ENCODE results near the gene AUTS2. TPM values are rescaled to one million over a fixed set of nuclear protein-coding genes. Genes with fewer than 3 reads are reported as not detected.

Gene AUTS2
- total and polyA plus RNA-seq, 9 of the 15 experiments (the other 6 are each of a cell fraction or from before 2014, with no cell fraction given), result 0.58 TPM; not detected in 8

- TF ChIP-seq ZNF639 (CRISPR knock-in tag; conservative IDR thresholded peaks at IDR 0.05 in 1 of 2, IDR thresholded peaks at IDR 0.05 in 1 of 2), result no peak
Measured at GRCh38 chr7:69772718-69773436, 174.6 kb downstream of the AUTS2 start (continued).

- FAIRE-seq (no peak), ATAC-seq (no peak), DNase-seq (ENCODE audit: extremely low read depth in 1 of 4, low spot score in 3 of 4) (no peak)
- Histone ChIP-seq H3K9me3 (replicated peaks; ENCODE audit: control insufficient read depth, insufficient read depth, low read depth, low read length) (no peaks in the 10 kb centered on the region), H3K27ac (ENCODE audit: extremely low read depth, low read depth, low read length) (no peak overlapping the region), H3K79me2 (ENCODE audit: control insufficient read depth, insufficient read depth, low read length) (no peaks in the 10 kb centered on the region), H3K4me1 (replicated peaks in 1 of 2; ENCODE audit: control insufficient read depth in 2 of 2, insufficient read depth in 2 of 2, low read length in 2 of 2) (no peaks in the 10 kb centered on the region), H4K20me1 (replicated peaks; ENCODE audit: control insufficient read depth, insufficient read depth, low read length) (no peaks in the 10 kb centered on the region), H2AFZ (ENCODE audit: low read depth, low read length) (no peak overlapping the region), H3K36me3 (ENCODE audit: control insufficient read depth, insufficient read depth, low read length) (no peaks in the 10 kb centered on the region), H3K27me3 (ENCODE audit: control insufficient read depth in 2 of 2, insufficient read depth in 2 of 2, low read length in 2 of 2) (peaks cover 0 to 5% of the 10 kb centered on the region in 2 experiments; a peak in 2 of 5 replicates), H3K4me3 (no peak overlapping the region), H3K9ac (ENCODE audit: insufficient read depth in 1 of 2, low read depth in 2 of 2, low read length in 2 of 2) (no peak overlapping the region), H3K9me1 (ENCODE audit: control insufficient read depth, insufficient read depth, low read length) (no peaks in the 10 kb centered on the region), H3K4me2 (ENCODE audit: insufficient read depth, low read length) (no peak overlapping the region)
- in situ Hi-C loops (cut with MboI) (no loop called here), intact Hi-C loops (cut with micrococcal nuclease) (no loop called here)
- CTCF ChIA-PET (ENCODE audit: low intra/inter-chr PET ratio), result no interaction called here
- 2% methylated on average over 9 of the region's 9 CpGs for WGBS (ENCODE audit: insufficient coverage, low coverage, missing lambda C conversion rate)
- POLR2A ChIA-PET, result interaction anchor here (0.6 kb wide), 1 partner anchor 15 kb away, joined by 5 read pairs; no protein-coding TSS in a partner anchor
- BruUV-seq (replicated peaks), result no TSS peak
- TF ChIP-seq ZNF76 (CRISPR knock-in tag; IDR thresholded peaks at IDR 0.05; ENCODE audit: borderline replicate concordance), result no peak
- TF ChIP-seq NFXL1 (CRISPR knock-in tag; IDR thresholded peaks at IDR 0.05), result no peak
- no peak for TF ChIP-seq PTRF (tag; IDR thresholded peaks at IDR 0.05)
- TF ChIP-seq RCOR1 (IDR thresholded peaks at IDR 0.05; ENCODE audit: borderline replicate concordance in 1 of 2, low read depth in 2 of 2, low read length in 2 of 2), result no peak
- TF ChIP-seq ZFP30 (CRISPR knock-in tag; IDR thresholded peaks at IDR 0.05; ENCODE audit: borderline replicate concordance), result no peak
Measured at GRCh38 chr7:69773535-69774225, 175.4 kb downstream of the AUTS2 start.
